ENCODE data around the gene ITGB8.
A peak's percentile ranks its signal among the peaks of the same experiment; 100 is the strongest.

ITGB8 gene

DNA sequence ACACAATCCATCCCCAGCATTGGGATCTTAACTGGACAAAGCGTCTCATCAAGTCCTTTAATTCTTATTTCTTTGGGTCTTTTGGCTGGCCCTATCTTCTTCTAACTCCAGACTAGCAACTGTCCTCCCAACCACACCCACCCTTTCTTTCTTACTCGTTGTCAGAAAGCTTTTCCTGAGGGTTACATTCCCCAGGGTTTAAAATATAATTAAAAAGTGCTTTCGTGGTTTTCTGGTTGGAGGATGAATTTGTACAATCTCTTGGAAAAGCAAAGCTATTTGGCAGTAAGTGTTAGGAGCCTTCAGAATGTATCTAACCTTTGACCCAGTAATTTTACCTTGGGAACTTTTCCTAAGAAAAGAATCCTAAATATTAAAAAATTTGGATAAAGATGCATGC, 10.4 kb upstream of the ITGB8 start:
- Histone ChIP-seq H2AFZ (ENCODE audit: low read length, unreplicated experiment) (no peak overlapping the region), H3K4me3 (ENCODE audit: low read depth, low read length) (no peak overlapping the region), H3K36me3 (ENCODE audit: insufficient read depth, low read length) (no peaks in the 10 kb centered on the region), H3K4me1 (ENCODE audit: control insufficient read depth, insufficient read depth, low read length, unreplicated experiment) (no peaks in the 10 kb centered on the region), H3K27ac (ENCODE audit: low read depth, low read length) (no peak overlapping the region), H3K79me2 (ENCODE audit: control insufficient read depth, insufficient read depth, low read length, unreplicated experiment) (no peaks in the 10 kb centered on the region), H3K27me3 (ENCODE audit: insufficient read depth, low read length) (no peaks in the 10 kb centered on the region)

DNA sequence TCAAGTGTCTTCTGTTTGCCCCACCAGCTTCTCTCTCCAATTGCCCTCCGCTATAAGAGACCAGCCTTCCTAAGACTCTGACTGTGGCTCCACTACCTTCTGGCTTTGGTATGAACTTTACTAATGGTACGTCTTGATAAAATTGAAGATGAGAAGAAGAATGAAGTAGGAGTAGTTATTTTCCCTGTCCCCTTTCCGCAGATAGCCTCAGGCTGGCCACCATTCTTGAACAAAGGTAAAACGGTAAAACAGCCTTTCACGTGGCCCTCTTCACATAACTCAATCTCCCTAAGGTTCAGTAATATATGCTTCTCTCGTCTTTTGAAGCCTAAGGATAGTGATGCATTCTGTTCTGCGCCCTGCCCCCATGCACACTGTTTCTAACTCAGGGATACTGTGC, 9.9 kb upstream of the ITGB8 start:
- H3K4me1 ChIP-seq (ENCODE audit: control insufficient read depth, insufficient read depth, low read length, unreplicated experiment), result no peaks in the 10 kb centered on the region
- H3K27me3 ChIP-seq (ENCODE audit: insufficient read depth, low read length), result no peaks in the 10 kb centered on the region
- H3K4me3 ChIP-seq (ENCODE audit: low read depth, low read length), result no peak overlapping the region
- no peak overlapping the region for H3K27ac ChIP-seq (ENCODE audit: low read depth, low read length)
- H3K79me2 ChIP-seq (ENCODE audit: control insufficient read depth, insufficient read depth, low read length, unreplicated experiment), result no peaks in the 10 kb centered on the region
- H3K36me3 ChIP-seq (ENCODE audit: insufficient read depth, low read length), result no peaks in the 10 kb centered on the region
- H2AFZ ChIP-seq (ENCODE audit: low read length, unreplicated experiment), result no peak overlapping the region

DNA sequence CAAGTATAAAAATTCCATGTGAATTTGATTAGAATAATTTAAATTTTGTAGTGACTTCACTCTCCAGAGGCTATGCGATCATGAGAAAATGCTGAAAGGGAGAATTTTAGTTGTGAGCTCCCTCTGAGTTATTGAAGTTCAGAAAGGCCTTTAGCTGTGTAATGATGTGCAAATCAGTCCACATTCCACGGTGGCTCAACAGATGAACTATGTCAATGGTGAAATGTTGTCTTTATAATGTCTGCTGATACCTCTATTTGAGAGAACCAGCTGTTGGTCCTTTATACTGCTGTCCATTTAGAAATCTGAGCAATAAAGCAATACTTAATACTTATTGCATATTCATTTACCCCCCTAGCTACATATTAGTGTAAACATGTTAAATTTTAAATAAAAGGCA, 7.1 kb upstream of the ITGB8 start:
- H3K27ac ChIP-seq (ENCODE audit: low read depth, low read length), result no peak overlapping the region
- no peaks in the 10 kb centered on the region for H3K27me3 ChIP-seq (ENCODE audit: insufficient read depth, low read length)
- no peaks in the 10 kb centered on the region for H3K79me2 ChIP-seq (ENCODE audit: control insufficient read depth, insufficient read depth, low read length, unreplicated experiment)
- H3K4me3 ChIP-seq (ENCODE audit: low read depth, low read length), result no peak overlapping the region
- H3K36me3 ChIP-seq (ENCODE audit: insufficient read depth, low read length), result no peaks in the 10 kb centered on the region
- no peak overlapping the region for H2AFZ ChIP-seq (ENCODE audit: low read length, unreplicated experiment)
- H3K4me1 ChIP-seq (ENCODE audit: control insufficient read depth, insufficient read depth, low read length, unreplicated experiment), result peaks cover 13% of the 10 kb centered on the region

DNA sequence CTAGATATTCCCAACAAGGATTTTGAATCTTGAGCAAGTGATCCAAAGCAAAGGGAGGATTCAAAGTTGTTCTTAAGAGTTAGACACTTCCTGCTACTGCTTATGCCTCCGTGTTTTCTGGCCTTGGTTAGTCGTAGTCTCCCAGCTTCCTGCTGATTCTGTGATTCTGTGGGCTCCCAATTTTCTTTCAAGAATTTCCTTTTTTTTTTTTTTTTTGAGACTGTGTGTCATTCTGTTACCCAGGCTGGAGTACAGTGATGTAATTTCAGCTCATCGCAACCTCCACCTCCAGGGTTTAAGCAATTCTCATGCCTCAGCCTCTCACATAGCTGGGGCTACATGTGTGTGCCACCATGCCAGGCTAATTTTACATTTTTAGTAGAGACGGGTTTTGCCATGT, 4.4 kb upstream of the ITGB8 start:
- Histone ChIP-seq H3K79me2 (ENCODE audit: control insufficient read depth, insufficient read depth, low read length, unreplicated experiment) (no peaks in the 10 kb centered on the region), H3K36me3 (ENCODE audit: insufficient read depth, low read length) (no peaks in the 10 kb centered on the region), H3K27ac (ENCODE audit: low read depth, low read length) (no peak overlapping the region), H2AFZ (ENCODE audit: low read length, unreplicated experiment) (no peak overlapping the region), H3K4me3 (ENCODE audit: low read depth, low read length) (no peak overlapping the region), H3K4me1 (ENCODE audit: control insufficient read depth, insufficient read depth, low read length, unreplicated experiment) (peaks cover 17% of the 10 kb centered on the region), H3K27me3 (ENCODE audit: insufficient read depth, low read length) (no peaks in the 10 kb centered on the region)

DNA sequence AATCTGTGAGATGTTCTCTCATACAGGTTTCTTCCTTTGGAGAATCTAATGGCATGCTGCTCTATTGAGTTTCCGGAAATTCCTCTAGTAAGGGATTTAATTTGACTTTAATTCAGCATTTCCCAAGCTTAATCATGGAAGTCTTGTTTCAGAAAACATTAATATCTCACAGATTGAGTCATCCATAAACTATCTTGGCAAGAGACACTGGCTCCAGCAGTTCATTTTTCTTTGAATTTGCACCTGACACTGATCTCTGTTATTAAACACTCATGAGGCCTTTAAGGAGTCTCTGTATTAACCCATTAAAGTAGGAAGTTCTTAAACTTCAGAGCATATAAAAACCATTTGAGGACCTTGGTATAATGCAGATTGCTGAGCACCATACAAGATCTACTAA, 3.6 kb upstream of the ITGB8 start:
- no peak overlapping the region for H3K4me3 ChIP-seq (ENCODE audit: low read depth, low read length)
- no peaks in the 10 kb centered on the region for H3K36me3 ChIP-seq (ENCODE audit: insufficient read depth, low read length)
- no peak overlapping the region for H3K27ac ChIP-seq (ENCODE audit: low read depth, low read length)
- no peaks in the 10 kb centered on the region for H3K27me3 ChIP-seq (ENCODE audit: insufficient read depth, low read length)
- no peak overlapping the region for H2AFZ ChIP-seq (ENCODE audit: low read length, unreplicated experiment)
- no peaks in the 10 kb centered on the region for H3K79me2 ChIP-seq (ENCODE audit: control insufficient read depth, insufficient read depth, low read length, unreplicated experiment)
- H3K4me1 ChIP-seq (ENCODE audit: control insufficient read depth, insufficient read depth, low read length, unreplicated experiment), result peaks cover 19% of the 10 kb centered on the region

DNA sequence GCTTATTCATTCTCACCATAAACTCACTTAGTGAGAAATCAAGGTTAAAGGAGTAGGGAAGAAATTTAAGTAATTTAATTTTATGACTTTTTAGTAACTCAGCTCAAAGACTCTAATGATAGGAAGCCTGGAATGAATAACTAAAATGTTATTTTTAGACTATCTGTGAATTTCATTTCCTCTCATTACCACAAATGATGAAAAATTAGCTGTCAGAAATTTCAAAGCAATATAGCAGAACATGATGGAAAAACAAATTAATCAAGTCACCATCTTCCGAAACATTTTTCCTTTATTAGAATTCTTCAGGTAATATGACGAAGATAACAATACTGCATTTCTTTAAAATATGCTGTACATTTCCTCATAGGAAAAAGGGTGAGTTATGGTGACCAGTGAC, 2.7 kb upstream of the ITGB8 start:
- Histone ChIP-seq H2AFZ (ENCODE audit: low read length, unreplicated experiment) (no peak overlapping the region), H3K27ac (ENCODE audit: low read depth, low read length) (no peak overlapping the region), H3K4me3 (ENCODE audit: low read depth, low read length) (no peak overlapping the region), H3K27me3 (ENCODE audit: insufficient read depth, low read length) (no peaks in the 10 kb centered on the region), H3K79me2 (ENCODE audit: control insufficient read depth, insufficient read depth, low read length, unreplicated experiment) (no peaks in the 10 kb centered on the region), H3K36me3 (ENCODE audit: insufficient read depth, low read length) (no peaks in the 10 kb centered on the region), H3K4me1 (ENCODE audit: control insufficient read depth, insufficient read depth, low read length, unreplicated experiment) (peaks cover 19% of the 10 kb centered on the region)

DNA sequence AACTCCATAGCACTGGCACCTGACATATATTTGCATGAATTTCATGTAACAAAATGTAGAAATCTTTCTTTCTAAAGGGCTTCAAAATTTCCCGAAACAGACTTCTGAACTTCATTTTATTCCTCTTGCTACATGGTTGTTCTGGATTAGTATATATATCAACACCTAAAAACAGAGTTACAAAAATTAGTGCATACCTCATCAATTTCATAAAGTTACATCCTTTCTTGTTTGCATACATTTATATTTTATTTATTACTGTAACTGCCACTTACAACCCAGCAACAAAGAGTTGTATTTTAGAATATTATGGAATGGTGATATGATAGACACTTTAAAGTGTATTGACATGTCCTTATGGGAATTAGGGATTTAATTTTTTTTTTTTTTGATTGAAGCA, 2.0 kb upstream of the ITGB8 start:
- H3K79me2 ChIP-seq (ENCODE audit: control insufficient read depth, insufficient read depth, low read length, unreplicated experiment), result no peaks in the 10 kb centered on the region
- H2AFZ ChIP-seq (ENCODE audit: low read length, unreplicated experiment), result no peak overlapping the region
- H3K27me3 ChIP-seq (ENCODE audit: insufficient read depth, low read length), result no peaks in the 10 kb centered on the region
- no peak overlapping the region for H3K27ac ChIP-seq (ENCODE audit: low read depth, low read length)
- no peak overlapping the region for H3K4me3 ChIP-seq (ENCODE audit: low read depth, low read length)
- no peaks in the 10 kb centered on the region for H3K36me3 ChIP-seq (ENCODE audit: insufficient read depth, low read length)
- peaks cover 19% of the 10 kb centered on the region for H3K4me1 ChIP-seq (ENCODE audit: control insufficient read depth, insufficient read depth, low read length, unreplicated experiment)

DNA sequence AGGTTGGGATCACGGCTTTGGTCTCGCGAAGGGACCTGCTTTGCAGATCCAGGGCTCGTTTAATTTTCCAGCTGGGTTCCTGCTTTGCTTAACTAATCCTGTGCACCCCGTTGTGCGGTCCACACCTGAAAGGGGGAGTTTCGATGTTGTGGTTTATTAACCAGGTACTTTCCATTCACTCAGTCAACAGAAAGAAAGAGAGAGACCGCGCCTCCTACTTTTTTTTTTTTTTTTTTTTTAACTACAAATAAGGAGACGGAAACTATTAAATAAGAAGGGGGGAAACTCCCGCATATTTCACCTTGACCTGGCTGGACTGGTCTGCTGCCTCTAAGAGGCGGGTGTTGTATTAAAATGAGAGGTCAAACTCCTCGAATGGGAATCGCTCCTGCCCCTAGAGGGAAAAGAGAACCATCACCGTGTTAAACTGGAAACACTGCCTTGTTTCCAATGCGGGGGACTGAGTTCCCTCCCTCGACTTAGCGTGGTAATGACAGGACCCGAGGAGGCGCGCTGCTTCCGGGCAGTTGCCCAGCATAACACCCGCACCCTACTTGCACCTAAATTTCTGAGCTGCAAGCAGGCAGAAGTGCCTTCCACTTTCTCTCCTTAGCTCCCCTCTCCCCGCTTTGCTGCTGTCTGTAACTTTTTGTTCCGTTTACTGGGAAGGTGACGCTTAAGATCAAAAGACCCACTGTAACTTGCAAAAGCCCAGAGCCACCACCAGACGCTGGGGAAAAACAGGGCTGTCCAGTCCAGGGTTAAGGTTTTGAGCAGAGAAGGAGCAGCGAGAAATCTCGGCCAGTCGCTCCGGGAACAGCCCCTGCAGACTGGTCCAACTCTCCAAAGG, 1.1 kb upstream of the ITGB8 start:
- peaks cover 19% of the 10 kb centered on the region for H3K4me1 ChIP-seq (ENCODE audit: control insufficient read depth, insufficient read depth, low read length, unreplicated experiment)
- H3K36me3 ChIP-seq (ENCODE audit: insufficient read depth, low read length), result no peaks in the 10 kb centered on the region
- H3K27ac ChIP-seq (ENCODE audit: low read depth, low read length), result peak overlapping the region; percentile 71
- peak overlapping the region; percentile 91 for H2AFZ ChIP-seq (ENCODE audit: low read length, unreplicated experiment)
- no peaks in the 10 kb centered on the region for H3K79me2 ChIP-seq (ENCODE audit: control insufficient read depth, insufficient read depth, low read length, unreplicated experiment)
- peak overlapping the region; percentile 90 for H3K4me3 ChIP-seq (ENCODE audit: low read depth, low read length)
- no peaks in the 10 kb centered on the region for H3K27me3 ChIP-seq (ENCODE audit: insufficient read depth, low read length)

DNA sequence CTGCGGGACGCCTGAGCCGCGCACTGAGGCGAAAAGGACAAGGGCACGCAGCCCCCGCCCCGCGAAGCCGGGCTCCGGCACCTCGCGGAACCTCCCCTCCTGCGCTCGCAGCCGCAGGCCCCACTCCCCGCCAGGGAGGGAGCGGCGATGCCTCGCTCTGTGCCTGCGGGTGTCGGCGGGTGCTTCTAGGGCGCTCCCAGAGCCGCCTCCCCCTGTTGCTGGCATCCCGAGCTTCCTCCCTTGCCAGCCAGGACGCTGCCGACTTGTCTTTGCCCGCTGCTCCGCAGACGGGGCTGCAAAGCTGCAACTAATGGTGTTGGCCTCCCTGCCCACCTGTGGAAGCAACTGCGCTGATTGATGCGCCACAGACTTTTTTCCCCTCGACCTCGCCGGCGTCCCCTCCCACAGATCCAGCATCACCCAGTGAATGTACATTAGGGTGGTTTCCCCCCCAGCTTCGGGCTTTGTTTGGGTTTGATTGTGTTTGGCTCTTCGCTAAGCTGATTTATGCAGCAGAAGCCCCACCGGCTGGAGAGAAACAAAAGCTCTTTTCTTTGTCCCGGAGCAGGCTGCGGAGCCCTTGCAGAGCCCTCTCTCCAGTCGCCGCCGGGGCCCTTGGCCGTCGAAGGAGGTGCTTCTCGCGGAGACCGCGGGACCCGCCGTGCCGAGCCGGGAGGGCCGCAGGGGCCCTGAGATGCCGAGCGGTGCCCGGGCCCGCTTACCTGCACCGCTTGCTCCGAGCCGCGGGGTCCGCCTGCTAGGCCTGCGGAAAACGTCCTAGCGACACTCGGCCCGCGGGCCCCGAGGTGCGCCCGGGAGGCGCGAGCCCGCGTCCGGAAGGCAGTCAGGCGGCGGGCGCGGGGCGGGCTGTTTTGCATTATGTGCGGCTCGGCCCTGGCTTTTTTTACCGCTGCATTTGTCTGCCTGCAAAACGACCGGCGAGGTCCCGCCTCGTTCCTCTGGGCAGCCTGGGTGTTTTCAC, 519 bp downstream of the ITGB8 start:
- peak overlapping the region; percentile 89 for H2AFZ ChIP-seq (ENCODE audit: low read length, unreplicated experiment)
- H3K4me1 ChIP-seq (ENCODE audit: control insufficient read depth, insufficient read depth, low read length, unreplicated experiment), result peaks cover 19% of the 10 kb centered on the region
- peak overlapping the region; percentile 71 for H3K27ac ChIP-seq (ENCODE audit: low read depth, low read length)
- H3K4me3 ChIP-seq (ENCODE audit: low read depth, low read length), result peak overlapping the region; percentile 90
- H3K27me3 ChIP-seq (ENCODE audit: insufficient read depth, low read length), result no peaks in the 10 kb centered on the region
- H3K36me3 ChIP-seq (ENCODE audit: insufficient read depth, low read length), result no peaks in the 10 kb centered on the region
- no peaks in the 10 kb centered on the region for H3K79me2 ChIP-seq (ENCODE audit: control insufficient read depth, insufficient read depth, low read length, unreplicated experiment)

DNA sequence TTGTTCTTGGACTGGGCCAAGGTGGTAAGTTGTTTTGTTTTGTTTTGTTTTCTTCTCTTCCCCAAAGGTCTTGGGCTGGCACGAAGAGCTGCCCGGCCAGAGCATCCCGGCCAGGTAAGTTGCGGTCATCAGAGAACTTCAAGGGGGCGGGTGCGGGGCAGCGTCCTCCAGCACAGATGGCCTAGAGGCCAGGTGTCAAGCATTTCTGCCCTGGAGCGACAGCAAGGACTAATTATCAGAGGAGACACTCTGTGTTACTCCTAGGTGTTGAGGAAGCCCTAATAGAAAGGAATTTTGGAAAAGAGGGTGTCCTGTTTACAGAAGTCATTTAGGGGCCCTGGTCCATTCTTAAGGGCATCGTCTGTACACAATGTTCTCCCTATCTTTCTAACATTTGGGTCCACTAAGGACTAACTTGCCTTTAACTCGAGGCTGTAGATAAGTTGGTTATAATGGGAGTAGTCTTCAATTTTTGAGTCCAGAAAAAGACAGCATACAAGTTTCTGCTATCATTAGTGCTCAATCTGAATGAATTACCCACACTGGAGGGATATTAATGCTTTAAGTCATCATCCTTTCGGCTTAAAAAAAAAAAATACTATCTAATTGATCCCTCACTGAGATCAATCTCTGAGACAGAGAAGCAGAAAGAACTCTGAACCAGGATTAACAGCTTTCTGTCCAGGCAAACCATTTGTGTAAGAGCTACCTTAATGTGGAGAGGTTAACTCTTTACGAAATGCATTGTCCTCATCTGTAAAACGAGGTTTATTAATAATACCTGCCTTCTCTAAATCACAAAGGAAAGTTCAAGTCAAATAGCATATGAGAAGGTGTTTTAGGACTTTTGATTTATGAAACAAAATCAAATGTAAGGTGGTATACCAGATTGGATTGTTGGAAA, 1.5 kb downstream of the ITGB8 start:
- peak overlapping the region; percentile 90 for H3K4me3 ChIP-seq (ENCODE audit: low read depth, low read length)
- H3K79me2 ChIP-seq (ENCODE audit: control insufficient read depth, insufficient read depth, low read length, unreplicated experiment), result no peaks in the 10 kb centered on the region
- H3K4me1 ChIP-seq (ENCODE audit: control insufficient read depth, insufficient read depth, low read length, unreplicated experiment), result peaks cover 12% of the 10 kb centered on the region
- H3K36me3 ChIP-seq (ENCODE audit: insufficient read depth, low read length), result no peaks in the 10 kb centered on the region
- no peak overlapping the region for H3K27ac ChIP-seq (ENCODE audit: low read depth, low read length)
- H2AFZ ChIP-seq (ENCODE audit: low read length, unreplicated experiment), result peak overlapping the region; percentile 64
- no peaks in the 10 kb centered on the region for H3K27me3 ChIP-seq (ENCODE audit: insufficient read depth, low read length)
